GM12873 (cell line): ENCODE data around the gene POLD3.

Source experiments
- TF ChIP-seq, protein P1 (sequence below): IDR thresholded peaks from 2 replicates; pipeline ENCODE4 v1.5.1; 2012; ENCODE audit warnings: low read depth, mild to moderate bottlenecking, moderate library complexity, low read length, control low read depth; ENCODE audit not compliant: insufficient read depth; ENCODE audit errors: missing control alignments

The POLD3 gene

DNA sequence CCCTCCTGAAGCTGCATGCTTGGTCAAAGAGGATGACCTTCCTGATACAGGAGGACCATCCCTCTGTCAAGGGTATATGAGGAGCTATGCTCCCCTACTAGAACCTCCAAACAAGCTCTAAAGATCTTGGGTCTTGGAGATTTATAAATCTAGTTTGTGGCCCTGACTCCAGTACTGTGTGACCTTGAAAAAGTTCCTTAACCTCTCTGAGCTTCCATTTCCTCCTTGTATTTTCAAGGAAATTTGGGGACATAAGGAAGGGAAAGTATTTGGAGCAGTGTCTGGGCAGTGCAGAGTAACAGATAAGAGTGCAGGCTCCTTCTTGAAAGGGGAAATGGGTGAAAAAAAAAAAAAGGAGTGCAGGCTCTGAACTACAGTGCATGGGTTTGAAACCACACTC, 93.0 kb downstream of the POLD3 start:
- TF ChIP-seq, protein P1, sequence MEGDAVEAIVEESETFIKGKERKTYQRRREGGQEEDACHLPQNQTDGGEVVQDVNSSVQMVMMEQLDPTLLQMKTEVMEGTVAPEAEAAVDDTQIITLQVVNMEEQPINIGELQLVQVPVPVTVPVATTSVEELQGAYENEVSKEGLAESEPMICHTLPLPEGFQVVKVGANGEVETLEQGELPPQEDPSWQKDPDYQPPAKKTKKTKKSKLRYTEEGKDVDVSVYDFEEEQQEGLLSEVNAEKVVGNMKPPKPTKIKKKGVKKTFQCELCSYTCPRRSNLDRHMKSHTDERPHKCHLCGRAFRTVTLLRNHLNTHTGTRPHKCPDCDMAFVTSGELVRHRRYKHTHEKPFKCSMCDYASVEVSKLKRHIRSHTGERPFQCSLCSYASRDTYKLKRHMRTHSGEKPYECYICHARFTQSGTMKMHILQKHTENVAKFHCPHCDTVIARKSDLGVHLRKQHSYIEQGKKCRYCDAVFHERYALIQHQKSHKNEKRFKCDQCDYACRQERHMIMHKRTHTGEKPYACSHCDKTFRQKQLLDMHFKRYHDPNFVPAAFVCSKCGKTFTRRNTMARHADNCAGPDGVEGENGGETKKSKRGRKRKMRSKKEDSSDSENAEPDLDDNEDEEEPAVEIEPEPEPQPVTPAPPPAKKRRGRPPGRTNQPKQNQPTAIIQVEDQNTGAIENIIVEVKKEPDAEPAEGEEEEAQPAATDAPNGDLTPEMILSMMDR: no peak

DNA sequence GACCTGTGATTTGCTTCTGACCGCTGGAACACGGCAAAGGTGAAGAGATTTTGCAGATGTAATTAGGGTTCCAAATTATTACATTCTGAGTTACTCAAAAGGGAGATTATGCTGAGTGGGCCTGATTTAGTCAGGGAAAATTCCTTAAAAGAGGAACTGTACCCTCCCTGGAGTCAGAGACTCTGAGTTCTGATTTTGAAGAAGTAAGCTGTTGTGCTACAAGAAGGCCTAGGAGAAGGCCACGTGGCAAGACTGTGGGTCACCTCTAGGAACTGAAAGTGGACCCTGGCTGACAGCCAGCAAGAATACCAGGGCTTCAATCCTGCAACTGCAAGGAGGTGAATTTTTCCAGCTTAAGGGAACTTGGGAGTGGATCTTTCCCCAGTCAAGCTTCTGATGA, 93.5 kb downstream of the POLD3 start:
- TF ChIP-seq, protein P1: no peak

DNA sequence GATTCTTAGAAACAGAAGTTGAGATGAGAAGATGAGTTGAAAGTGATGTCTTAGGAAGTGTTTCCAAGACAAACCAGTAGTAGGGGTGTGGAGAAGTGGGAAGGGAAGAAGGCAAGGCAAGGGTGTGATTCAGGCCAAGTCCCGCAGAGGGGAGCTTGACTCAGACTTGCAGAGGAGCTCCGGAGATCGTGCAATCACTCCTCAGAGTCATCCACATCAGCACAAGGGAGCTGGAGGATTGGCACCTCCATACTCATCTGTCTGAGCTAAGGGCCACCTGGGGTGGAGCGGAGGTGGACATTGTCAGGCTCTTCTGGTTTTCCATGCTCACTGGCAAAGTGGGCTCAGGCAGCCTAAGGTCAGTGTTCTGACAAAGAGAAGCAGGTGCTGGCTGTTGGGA, 94.4 kb downstream of the POLD3 start:
- TF ChIP-seq, protein P1: no peak

DNA sequence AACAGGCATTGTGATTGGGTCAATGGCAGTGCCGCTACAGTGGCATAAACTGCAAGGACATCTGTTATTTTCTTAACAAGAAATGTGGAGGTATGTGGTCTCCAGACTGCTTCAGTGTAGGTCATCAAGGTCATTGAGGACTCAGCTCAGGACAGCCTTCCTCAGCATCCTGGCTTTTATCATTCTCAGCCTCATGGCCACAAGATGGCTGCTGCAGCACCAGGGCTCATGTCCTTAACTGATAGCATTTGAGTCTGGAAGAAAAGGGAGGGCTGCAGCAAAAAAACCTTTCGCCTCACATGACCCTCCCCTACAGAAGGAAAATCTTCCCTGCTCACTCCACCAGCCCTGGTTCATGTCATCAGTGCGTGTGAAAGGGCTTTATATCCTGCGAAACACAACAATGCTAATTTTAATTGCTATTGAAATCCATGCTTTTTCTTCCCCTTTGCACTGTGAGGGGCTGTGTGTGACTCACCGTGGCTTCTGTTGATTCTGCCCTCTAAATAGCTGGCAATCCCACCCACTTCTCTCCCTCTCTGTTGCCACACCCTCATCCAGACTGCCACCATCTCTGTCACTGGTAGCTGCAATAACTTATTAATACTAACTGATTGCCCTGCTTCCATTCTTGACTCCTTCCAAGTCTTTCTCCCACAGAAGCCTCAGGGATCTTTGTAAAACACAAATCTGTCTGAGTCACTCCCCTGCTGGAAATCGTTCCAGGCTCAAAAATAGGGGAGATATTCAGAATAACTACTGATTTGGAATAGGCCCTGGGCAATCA, 95.0 kb downstream of the POLD3 start:
- TF ChIP-seq, protein P1: no peak

DNA sequence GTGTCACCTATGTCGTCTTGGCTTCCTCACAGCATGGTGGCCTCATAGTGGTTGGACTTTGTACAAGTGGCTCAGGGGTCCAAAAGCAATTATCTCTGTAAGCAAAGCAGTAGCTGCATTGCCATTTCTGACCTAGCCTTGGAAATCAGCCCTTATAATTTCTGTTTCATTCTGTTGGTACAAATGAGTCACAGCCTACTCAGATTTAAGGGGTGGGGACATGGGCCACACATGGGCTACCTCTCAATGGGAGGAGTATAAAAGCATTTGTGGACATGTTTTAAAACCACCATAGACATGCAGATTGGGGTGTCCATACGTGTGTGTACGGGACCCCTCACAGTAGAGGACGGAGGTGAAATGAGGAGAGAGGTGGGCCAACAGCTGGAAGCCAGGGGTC, 97.3 kb downstream of the POLD3 start:
- TF ChIP-seq, protein P1: no peak

DNA sequence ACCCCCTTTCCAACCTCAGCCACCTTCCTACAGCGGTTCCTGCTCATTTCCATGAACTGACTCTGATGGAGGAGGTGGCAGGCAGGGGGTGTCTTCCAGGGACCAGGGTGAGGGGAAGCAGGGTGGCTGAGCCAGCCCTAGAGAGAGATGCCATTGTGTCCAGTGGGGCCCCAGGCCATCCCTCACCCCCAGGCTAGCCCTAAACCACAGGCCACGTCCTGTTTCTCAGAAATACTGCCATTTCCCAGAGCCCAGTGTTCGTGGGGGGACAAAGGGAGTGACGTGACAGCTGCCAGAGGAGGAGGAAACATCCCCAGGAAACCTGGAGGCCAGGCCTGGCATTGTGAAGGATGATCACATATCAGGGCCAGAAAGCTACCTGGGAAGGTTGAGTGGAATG, 99.4 kb downstream of the POLD3 start:
- TF ChIP-seq, protein P1: no peak
